Measurements from ENCODE around the gene GARIN5A. TPM values are rescaled to one million over a fixed set of nuclear protein-coding genes. Genes with fewer than 3 reads are reported as not detected.

The GARIN5A gene
- polyA plus RNA-seq, 1 donor (not counting 4 experiments of a cell fraction or from before 2014, with no cell fraction given), result 0.37 TPM

- H3K27me3 ChIP-seq (ENCODE audit: control insufficient read depth, extremely low read depth, insufficient read depth, low read length), result peaks cover 40% of the 10 kb centered on the region
- no peak overlapping the region for H3K27ac ChIP-seq (ENCODE audit: control insufficient read depth, insufficient read depth, low read length)
- no peaks in the 10 kb centered on the region for H3K4me1 ChIP-seq (ENCODE audit: control insufficient read depth, extremely low read depth, insufficient read depth, low read length)
- DNase-seq (ENCODE audit: low read depth, low spot score), result no peak
- no peak overlapping the region for H3K9ac ChIP-seq (ENCODE audit: control insufficient read depth, extremely low read depth, insufficient read depth, low read length)
- no peak overlapping the region for H3K4me3 ChIP-seq (ENCODE audit: control insufficient read depth in 2 of 3, extremely low read depth in 1 of 3, insufficient read depth in 2 of 3, low read depth in 1 of 3, low read length in 3 of 3)
- no peak overlapping the region for H2AFZ ChIP-seq (ENCODE audit: control insufficient read depth, low read length)
- FAIRE-seq, result no peak
- no peak overlapping the region for H3K4me2 ChIP-seq (ENCODE audit: control insufficient read depth, extremely low read depth, insufficient read depth, low read depth, low read length)
- H3K36me3 ChIP-seq (ENCODE audit: control insufficient read depth in 2 of 2, extremely low read depth in 1 of 2, insufficient read depth in 2 of 2, low read length in 2 of 2), result no peaks in the 10 kb centered on the region
- dilution Hi-C loops (cut with MboI; ENCODE audit: extremely low pct_ligation_motif_present, low sequenced_read_pairs), result no loop called here
- H3K79me2 ChIP-seq (ENCODE audit: control insufficient read depth, insufficient read depth, low read length), result no peaks in the 10 kb centered on the region
- no peaks in the 10 kb centered on the region for H3K9me1 ChIP-seq (ENCODE audit: control insufficient read depth, extremely low read depth, insufficient read depth, low read length)
- no peak for TF ChIP-seq EZH2 (IDR thresholded peaks at IDR 0.05; ENCODE audit: low read length)
- TF ChIP-seq, protein P1, sequence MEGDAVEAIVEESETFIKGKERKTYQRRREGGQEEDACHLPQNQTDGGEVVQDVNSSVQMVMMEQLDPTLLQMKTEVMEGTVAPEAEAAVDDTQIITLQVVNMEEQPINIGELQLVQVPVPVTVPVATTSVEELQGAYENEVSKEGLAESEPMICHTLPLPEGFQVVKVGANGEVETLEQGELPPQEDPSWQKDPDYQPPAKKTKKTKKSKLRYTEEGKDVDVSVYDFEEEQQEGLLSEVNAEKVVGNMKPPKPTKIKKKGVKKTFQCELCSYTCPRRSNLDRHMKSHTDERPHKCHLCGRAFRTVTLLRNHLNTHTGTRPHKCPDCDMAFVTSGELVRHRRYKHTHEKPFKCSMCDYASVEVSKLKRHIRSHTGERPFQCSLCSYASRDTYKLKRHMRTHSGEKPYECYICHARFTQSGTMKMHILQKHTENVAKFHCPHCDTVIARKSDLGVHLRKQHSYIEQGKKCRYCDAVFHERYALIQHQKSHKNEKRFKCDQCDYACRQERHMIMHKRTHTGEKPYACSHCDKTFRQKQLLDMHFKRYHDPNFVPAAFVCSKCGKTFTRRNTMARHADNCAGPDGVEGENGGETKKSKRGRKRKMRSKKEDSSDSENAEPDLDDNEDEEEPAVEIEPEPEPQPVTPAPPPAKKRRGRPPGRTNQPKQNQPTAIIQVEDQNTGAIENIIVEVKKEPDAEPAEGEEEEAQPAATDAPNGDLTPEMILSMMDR (optimal IDR thresholded peaks at IDR 0.05 in 1 of 3, IDR thresholded peaks at IDR 0.05 in 1 of 3, conservative IDR thresholded peaks at IDR 0.05 in 1 of 3; ENCODE audit: extremely low read depth in 1 of 3, insufficient read depth in 2 of 3, low read length in 3 of 3), result no peak
- H4K20me1 ChIP-seq (ENCODE audit: control insufficient read depth, extremely low read depth, insufficient read depth, low read length), result no peaks in the 10 kb centered on the region
- H3K9me3 ChIP-seq (ENCODE audit: control insufficient read depth, low read depth, low read length), result no peaks in the 10 kb centered on the region
Measured at GRCh38 chr19:50494186-50495019, 17.8 kb upstream of the GARIN5A start.

DNA sequence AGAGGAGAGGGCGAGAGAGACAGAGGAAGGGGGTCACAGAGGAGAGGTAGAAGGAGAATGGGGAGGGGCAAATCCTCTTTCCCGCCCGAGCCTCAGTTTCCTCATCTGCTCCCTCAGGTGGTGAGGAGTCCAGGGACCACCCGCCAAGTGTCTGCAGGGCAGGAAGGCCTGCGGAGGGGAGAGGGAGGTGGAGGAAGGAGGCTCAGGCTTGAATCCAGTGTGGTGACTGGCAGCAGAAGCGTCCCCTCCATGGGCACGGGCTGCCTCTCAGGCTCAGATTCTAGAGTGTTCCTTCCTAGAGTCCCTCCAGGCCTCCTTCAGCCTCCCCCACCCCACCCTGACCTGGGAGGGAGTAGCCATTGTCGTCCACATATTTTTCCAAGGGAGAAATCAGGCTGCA is 16.5 kb upstream of the GARIN5A start:
- Histone ChIP-seq H3K27ac (ENCODE audit: control insufficient read depth, insufficient read depth, low read length) (no peak overlapping the region), H3K9me1 (ENCODE audit: control insufficient read depth, extremely low read depth, insufficient read depth, low read length) (no peaks in the 10 kb centered on the region), H3K4me1 (ENCODE audit: control insufficient read depth, extremely low read depth, insufficient read depth, low read length) (no peaks in the 10 kb centered on the region), H3K4me2 (ENCODE audit: control insufficient read depth, extremely low read depth, insufficient read depth, low read depth, low read length) (no peak overlapping the region), H3K4me3 (ENCODE audit: control insufficient read depth in 2 of 3, extremely low read depth in 1 of 3, insufficient read depth in 2 of 3, low read depth in 1 of 3, low read length in 3 of 3) (no peak overlapping the region), H3K79me2 (ENCODE audit: control insufficient read depth, insufficient read depth, low read length) (no peaks in the 10 kb centered on the region), H2AFZ (ENCODE audit: control insufficient read depth, low read length) (no peak overlapping the region), H3K9me3 (ENCODE audit: control insufficient read depth, low read depth, low read length) (no peaks in the 10 kb centered on the region), H3K36me3 (ENCODE audit: control insufficient read depth in 2 of 2, extremely low read depth in 1 of 2, insufficient read depth in 2 of 2, low read length in 2 of 2) (no peaks in the 10 kb centered on the region), H3K9ac (ENCODE audit: control insufficient read depth, extremely low read depth, insufficient read depth, low read length) (no peak overlapping the region), H4K20me1 (ENCODE audit: control insufficient read depth, extremely low read depth, insufficient read depth, low read length) (no peaks in the 10 kb centered on the region), H3K27me3 (ENCODE audit: control insufficient read depth, extremely low read depth, insufficient read depth, low read length) (peaks cover 47% of the 10 kb centered on the region)
- no peak for TF ChIP-seq EZH2 (IDR thresholded peaks at IDR 0.05; ENCODE audit: low read length)
- TF ChIP-seq, protein P1 (optimal IDR thresholded peaks at IDR 0.05 in 1 of 3, IDR thresholded peaks at IDR 0.05 in 1 of 3, conservative IDR thresholded peaks at IDR 0.05 in 1 of 3; ENCODE audit: extremely low read depth in 1 of 3, insufficient read depth in 2 of 3, low read length in 3 of 3), result no peak
- dilution Hi-C loops (cut with MboI; ENCODE audit: extremely low pct_ligation_motif_present, low sequenced_read_pairs), result no loop called here
- FAIRE-seq (no peak), DNase-seq (ENCODE audit: low read depth, low spot score) (no peak)
